H9 (cell line): ENCODE results near the gene DLK2. TPM values are rescaled to one million over a fixed set of nuclear protein-coding genes. Genes with fewer than 3 reads are reported as not detected.
A peak's percentile ranks its signal among the peaks of the same experiment; 100 is the strongest.

ENCODE experiments used
- DNase-seq: peaks from one replicate; pipeline ENCODE4 v3.0.0-alpha.2; 2017
- H2AFZ ChIP-seq: one replicate; pipeline ENCODE4 v1.6.1; 2013; ENCODE audit warnings: mild to moderate bottlenecking, low read length, control low read depth, moderate library complexity
- H2AK5ac ChIP-seq: 2 replicates; pipeline ENCODE4 v1.6.1; 2013; ENCODE audit warnings: low read length, control low read depth, mixed read lengths; ENCODE audit not compliant: insufficient read length
- H2BK120ac ChIP-seq: one replicate; pipeline ENCODE4 v1.6.1; 2013; ENCODE audit warnings: low read depth, mild to moderate bottlenecking, low read length, control low read depth, inconsistent platforms; ENCODE audit not compliant: poor library complexity, severe bottlenecking
- H2BK12ac ChIP-seq: 2 replicates; pipeline ENCODE4 v1.6.1; 2013; ENCODE audit warnings: low read length, control low read depth, mixed read lengths, low read depth; ENCODE audit not compliant: insufficient read length
- H2BK15ac ChIP-seq: 2 replicates; pipeline ENCODE4 v1.6.1; 2013; ENCODE audit warnings: low read depth, low read length, control low read depth
- H2BK20ac ChIP-seq: one replicate; pipeline ENCODE4 v1.6.1; 2013; ENCODE audit warnings: low read depth, mild to moderate bottlenecking, low read length, control low read depth, inconsistent platforms; ENCODE audit not compliant: poor library complexity, severe bottlenecking
- H2BK5ac ChIP-seq: 2 replicates; pipeline ENCODE4 v1.6.1; 2013; ENCODE audit warnings: low read length, control low read depth, mixed read lengths; ENCODE audit not compliant: insufficient read length
- H3K14ac ChIP-seq: 2 replicates; pipeline ENCODE4 v1.6.1; 2013; ENCODE audit warnings: low read length, control low read depth; ENCODE audit not compliant: insufficient read depth
- H3K18ac ChIP-seq: 2 replicates; pipeline ENCODE4 v1.6.1; 2013; ENCODE audit warnings: low read depth, mild to moderate bottlenecking, mixed read lengths, low read length, control low read depth; ENCODE audit not compliant: insufficient read length
- H3K23ac ChIP-seq: 2 replicates; pipeline ENCODE4 v1.6.1; 2013; ENCODE audit warnings: low read length, control low read depth, mixed read lengths, low read depth; ENCODE audit not compliant: insufficient read length
- H3K23me2 ChIP-seq: 2 replicates; pipeline ENCODE4 v1.6.1; 2013; ENCODE audit warnings: low read depth, mild to moderate bottlenecking, mixed read lengths, low read length, control low read depth; ENCODE audit not compliant: insufficient read length, poor library complexity, severe bottlenecking
- H3K27ac ChIP-seq: 2 replicates; pipeline ENCODE4 v1.5.1; 2013; ENCODE audit warnings: low read length, control low read depth, mixed read lengths, low read depth; ENCODE audit not compliant: insufficient read length
- H3K27me3 ChIP-seq: 2 replicates; pipeline ENCODE4 v1.6.1; 2013; ENCODE audit warnings: low read length, control low read depth, inconsistent platforms; ENCODE audit not compliant: insufficient read depth
- H3K4ac ChIP-seq: 2 replicates; pipeline ENCODE4 v1.6.1; 2013; ENCODE audit warnings: low read depth, mild to moderate bottlenecking, control low read depth, inconsistent platforms, low read length, moderate library complexity
- H3K4me1 ChIP-seq: 2 replicates; pipeline ENCODE4 v1.6.1; 2013; ENCODE audit warnings: low read length, control low read depth, inconsistent platforms; ENCODE audit not compliant: insufficient read depth
- H3K4me2 ChIP-seq: 2 replicates; pipeline ENCODE4 v1.6.1; 2013; ENCODE audit warnings: low read length, control low read depth, mixed read lengths; ENCODE audit not compliant: insufficient read length, insufficient read depth
- H3K56ac ChIP-seq: 2 replicates; pipeline ENCODE4 v1.6.1; 2013; ENCODE audit warnings: low read depth, mild to moderate bottlenecking, mixed read lengths, low read length, control low read depth; ENCODE audit not compliant: insufficient read length
- H3K79me1 ChIP-seq: 2 replicates; pipeline ENCODE4 v1.6.1; 2013; ENCODE audit warnings: low read depth, mild to moderate bottlenecking, moderate library complexity, low read length, control low read depth, inconsistent platforms; ENCODE audit not compliant: insufficient read depth, poor library complexity, severe bottlenecking
- H3K79me2 ChIP-seq: 2 replicates; pipeline ENCODE4 v1.6.1; 2013; ENCODE audit warnings: low read length, control low read depth, inconsistent platforms; ENCODE audit not compliant: insufficient read depth
- H3K9ac ChIP-seq: 2 replicates; pipeline ENCODE4 v1.6.1; 2013; ENCODE audit warnings: low read length, control low read depth, mixed read lengths; ENCODE audit not compliant: insufficient read length; ENCODE audit errors: extremely low read depth
- H3K9me3 ChIP-seq: one replicate; pipeline ENCODE4 v1.6.1; 2013; ENCODE audit warnings: low read depth, low read length, inconsistent platforms; ENCODE audit not compliant: control insufficient read depth
- H3T11ph ChIP-seq: one replicate; pipeline ENCODE4 v1.6.1; 2013; ENCODE audit warnings: mild to moderate bottlenecking, low read length, control low read depth, inconsistent platforms
- H4K20me1 ChIP-seq: one replicate; pipeline ENCODE4 v1.6.1; 2013; ENCODE audit not compliant: control insufficient read depth, insufficient read length, insufficient read depth
- H4K5ac ChIP-seq: 2 replicates; pipeline ENCODE4 v1.6.1; 2013; ENCODE audit warnings: low read depth, mild to moderate bottlenecking, mixed read lengths, low read length, control low read depth; ENCODE audit not compliant: insufficient read length
- H4K8ac ChIP-seq: replicated peaks from 2 replicates; pipeline ENCODE4 v1.6.1; 2013; ENCODE audit warnings: low read length, control low read depth, mixed read lengths, low read depth; ENCODE audit not compliant: insufficient read length
- H4K91ac ChIP-seq: 2 replicates; pipeline ENCODE4 v1.6.1; 2013; ENCODE audit warnings: low read depth, mild to moderate bottlenecking, moderate library complexity, mixed read lengths, low read length, control low read depth; ENCODE audit not compliant: insufficient read length
- H3K27ac Mint-ChIP-seq, 3 experiments: 2 replicates in 2 of 3; 3 replicates in 1 of 3; pipeline ENCODE4 v1.8.0; 2020 to 2021; ENCODE audit warnings: mixed read lengths in 3 of 3, mild to moderate bottlenecking in 1 of 3, moderate library complexity in 1 of 3
- H3K27me3 Mint-ChIP-seq: 2 replicates; pipeline ENCODE4 v1.8.0; 2021; ENCODE audit warnings: low read depth, mild to moderate bottlenecking, moderate library complexity, mixed read lengths
- H3K36me3 Mint-ChIP-seq, 3 experiments: 2 replicates in 2 of 3; 3 replicates in 1 of 3; pipeline ENCODE4 v1.8.0; 2020 to 2021; ENCODE audit warnings: low read depth in 3 of 3, mixed read lengths in 3 of 3; ENCODE audit not compliant: insufficient read depth in 1 of 3
- H3K4me1 Mint-ChIP-seq, 2 experiments: 2 replicates each; pipeline ENCODE4 v1.8.0; 2020; ENCODE audit warnings: mixed read lengths in 2 of 2
- H3K4me3 Mint-ChIP-seq, 2 experiments: 2 replicates in 1 of 2; 3 replicates in 1 of 2; pipeline ENCODE4 v1.8.0; 2020 to 2021; ENCODE audit warnings: mild to moderate bottlenecking in 2 of 2, mixed read lengths in 2 of 2, moderate library complexity in 1 of 2
- H3K9me3 Mint-ChIP-seq, 2 experiments: 2 replicates in 1 of 2; 3 replicates in 1 of 2; pipeline ENCODE4 v1.8.0; 2020; ENCODE audit warnings: mild to moderate bottlenecking in 2 of 2, mixed read lengths in 2 of 2, moderate library complexity in 1 of 2
- CTCF ChIP-seq: fragments of 200-600 bp; sonication (generic); conservative IDR thresholded peaks from 3 replicates; pipeline ENCODE4 v1.8.0; 2021; ENCODE audit warnings: antibody characterized with exemption, mild to moderate bottlenecking
- WGBS: extraction: QIAGEN DNeasy Blood & Tissue Kit; methylation state at CpG from one replicate; pipeline ENCODE4 v1.1.7; 2013; ENCODE audit warnings: missing lambda C conversion rate, low lambda C conversion rate, mixed read lengths; ENCODE audit not compliant: insufficient read length; ENCODE audit errors: extremely low coverage; 5-methylcytosine and 5-hydroxymethylcytosine counted together
- total RNA-seq: library from RNA; stranded (reverse); gene quantifications from 2 replicates; pipeline ENCODE4 v1.2.1, GENCODE V29; 2021

DLK2 gene
- total RNA-seq, 1 experiment from 2014 or later = 0.96 TPM

GRCh38 chr6:43476746-43477145 is 21.4 kb upstream of the DLK2 start:
- Histone ChIP-seq H2BK12ac (no peak overlapping the region), H3K79me1 (peaks cover 7% of the 10 kb centered on the region), H3K4me2 (peak overlapping the region; percentile 81), H3K27ac (no peak overlapping the region), H4K8ac (no peak overlapping the region), H3K4me1 (peaks cover 9% of the 10 kb centered on the region; the same call in 1 of the 2 replicates), H2BK15ac (no peak overlapping the region), H3K23me2 (peaks cover 10% of the 10 kb centered on the region), H2AFZ (peak overlapping the region; percentile 52), H3K4ac (no peak overlapping the region), H2BK120ac (no peak overlapping the region), H4K20me1 (no peaks in the 10 kb centered on the region), H3K56ac (no peak overlapping the region), H3K14ac (no peak overlapping the region), H2AK5ac (no peak overlapping the region), H4K91ac (no peak overlapping the region), H3T11ph (no peak overlapping the region), H2BK20ac (no peak overlapping the region), H3K79me2 (peaks cover 15% of the 10 kb centered on the region), H4K5ac (no peak overlapping the region), H3K23ac (no peak overlapping the region), H3K18ac (no peak overlapping the region), H3K27me3 (no peaks in the 10 kb centered on the region), H2BK5ac (no peak overlapping the region), H3K9me3 (no peaks in the 10 kb centered on the region), H3K9ac (peak overlapping the region; percentile 46)
- no peak for TF ChIP-seq CTCF
- no peak for DNase-seq
- WGBS = no CpG with 5 or more reads among the region's 2 CpGs
- Mint-ChIP-seq H3K27me3 (peaks cover 2% of the 10 kb centered on the region), H3K4me1 (peaks cover 32 to 40% of the 10 kb centered on the region in 2 experiments), H3K27ac (peak overlapping the region; percentile 62 to 85 (median 75)), H3K4me3 (peak overlapping the region; percentile 87 to 95), H3K9me3 (no peaks in the 10 kb centered on the region), H3K36me3 (peaks cover 0 to 3% (median 0%) of the 10 kb centered on the region in 3 experiments; a peak in 1 of 7 replicates)
